ENCODE data around the gene IQCK.

Gene IQCK

DNA sequence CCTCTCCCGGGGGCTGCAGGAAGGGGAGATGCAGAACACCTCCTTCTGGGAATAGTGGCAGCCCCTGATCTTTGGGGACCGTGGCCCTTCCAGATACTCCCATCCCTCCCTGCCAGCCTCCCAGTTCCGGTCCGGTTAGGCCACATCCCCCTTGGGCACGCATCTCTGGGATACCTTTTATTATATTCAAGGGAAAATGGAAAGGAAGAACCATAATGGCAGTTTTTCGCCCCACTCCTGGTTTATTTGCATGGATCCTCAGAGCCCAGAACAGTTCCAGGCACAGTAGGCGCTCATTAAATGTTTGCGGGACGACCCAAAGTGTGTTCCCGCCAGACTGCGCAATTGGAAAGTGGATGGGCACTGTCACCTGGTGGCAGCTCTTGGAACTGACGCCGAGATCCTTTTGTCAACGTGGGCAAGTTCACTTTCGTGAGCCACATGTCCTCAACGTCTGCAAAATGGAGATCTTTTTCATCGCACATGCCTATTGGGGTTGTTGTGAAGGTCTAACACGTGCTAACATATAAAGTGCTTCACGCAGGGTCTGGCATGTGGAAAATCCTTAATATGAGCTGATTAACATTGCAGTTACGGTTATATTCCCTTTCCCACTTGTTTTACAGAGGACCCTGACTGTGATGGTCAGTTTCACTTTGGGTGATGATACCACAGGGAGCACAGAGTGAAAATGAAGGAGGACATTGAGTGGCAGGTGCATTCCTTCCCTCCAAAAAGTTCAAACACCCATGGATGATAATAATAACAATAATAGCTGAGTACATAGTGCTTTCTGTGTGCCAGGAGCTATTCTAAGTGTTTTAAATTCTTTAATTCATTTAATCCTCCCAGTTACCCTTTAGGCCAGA is 168.2 kb downstream of the IQCK start (continued):
- TF ChIP-seq, protein P1, sequence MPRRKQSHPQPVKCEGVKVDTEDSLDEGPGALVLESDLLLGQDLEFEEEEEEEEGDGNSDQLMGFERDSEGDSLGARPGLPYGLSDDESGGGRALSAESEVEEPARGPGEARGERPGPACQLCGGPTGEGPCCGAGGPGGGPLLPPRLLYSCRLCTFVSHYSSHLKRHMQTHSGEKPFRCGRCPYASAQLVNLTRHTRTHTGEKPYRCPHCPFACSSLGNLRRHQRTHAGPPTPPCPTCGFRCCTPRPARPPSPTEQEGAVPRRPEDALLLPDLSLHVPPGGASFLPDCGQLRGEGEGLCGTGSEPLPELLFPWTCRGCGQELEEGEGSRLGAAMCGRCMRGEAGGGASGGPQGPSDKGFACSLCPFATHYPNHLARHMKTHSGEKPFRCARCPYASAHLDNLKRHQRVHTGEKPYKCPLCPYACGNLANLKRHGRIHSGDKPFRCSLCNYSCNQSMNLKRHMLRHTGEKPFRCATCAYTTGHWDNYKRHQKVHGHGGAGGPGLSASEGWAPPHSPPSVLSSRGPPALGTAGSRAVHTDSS (tag by site-specific recombination; IDR thresholded peaks at IDR 0.05), result no peak
- TF ChIP-seq ZNF707 (tag by site-specific recombination; IDR thresholded peaks at IDR 0.05) (no peak), ZNF175 (tag by site-specific recombination; IDR thresholded peaks at IDR 0.05) (no peak), TCF7L2 (IDR thresholded peaks at IDR 0.05; ENCODE audit: borderline replicate concordance, low read depth, low read length) (no peak), ZNF768 (tag by site-specific recombination; IDR thresholded peaks at IDR 0.05) (no peak), ZNF658 (tag by site-specific recombination; IDR thresholded peaks at IDR 0.05) (no peak), GFI1B (tag by site-specific recombination; IDR thresholded peaks at IDR 0.05) (no peak), IKZF3 (tag by site-specific recombination; IDR thresholded peaks at IDR 0.05) (peak; percentile 61; the same call in 1 of the 2 replicates), ZNF629 (tag by site-specific recombination; IDR thresholded peaks at IDR 0.05) (peak; percentile 21; the same call in 1 of the 2 replicates), ZNF354C (tag by site-specific recombination; IDR thresholded peaks at IDR 0.05; ENCODE audit: borderline replicate concordance, low read depth) (no peak), ZNF571 (tag by site-specific recombination; IDR thresholded peaks at IDR 0.05) (no peak), ZBTB21 (tag by site-specific recombination; IDR thresholded peaks at IDR 0.05) (no peak), HOXD13 (CRISPR knock-in tag; IDR thresholded peaks at IDR 0.05; ENCODE audit: borderline replicate concordance) (no peak), KLF9 (tag by site-specific recombination; IDR thresholded peaks at IDR 0.05; ENCODE audit: low read depth) (no peak), ZNF670 (tag by site-specific recombination; IDR thresholded peaks at IDR 0.05; ENCODE audit: low read depth) (no peak)
- TF ChIP-seq, protein P2, sequence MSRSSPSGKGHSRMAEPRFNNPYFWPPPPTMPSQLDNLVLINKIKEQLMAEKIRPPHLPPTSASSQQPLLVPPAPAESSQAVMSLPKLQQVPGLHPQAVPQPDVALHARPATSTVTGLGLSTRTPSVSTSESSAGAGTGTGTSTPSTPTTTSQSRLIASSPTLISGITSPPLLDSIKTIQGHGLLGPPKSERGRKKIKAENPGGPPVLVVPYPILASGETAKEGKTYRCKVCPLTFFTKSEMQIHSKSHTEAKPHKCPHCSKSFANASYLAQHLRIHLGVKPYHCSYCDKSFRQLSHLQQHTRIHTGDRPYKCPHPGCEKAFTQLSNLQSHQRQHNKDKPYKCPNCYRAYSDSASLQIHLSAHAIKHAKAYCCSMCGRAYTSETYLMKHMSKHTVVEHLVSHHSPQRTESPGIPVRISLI (tag by site-specific recombination; IDR thresholded peaks at IDR 0.05), result no peak
- TF ChIP-seq, protein P3, sequence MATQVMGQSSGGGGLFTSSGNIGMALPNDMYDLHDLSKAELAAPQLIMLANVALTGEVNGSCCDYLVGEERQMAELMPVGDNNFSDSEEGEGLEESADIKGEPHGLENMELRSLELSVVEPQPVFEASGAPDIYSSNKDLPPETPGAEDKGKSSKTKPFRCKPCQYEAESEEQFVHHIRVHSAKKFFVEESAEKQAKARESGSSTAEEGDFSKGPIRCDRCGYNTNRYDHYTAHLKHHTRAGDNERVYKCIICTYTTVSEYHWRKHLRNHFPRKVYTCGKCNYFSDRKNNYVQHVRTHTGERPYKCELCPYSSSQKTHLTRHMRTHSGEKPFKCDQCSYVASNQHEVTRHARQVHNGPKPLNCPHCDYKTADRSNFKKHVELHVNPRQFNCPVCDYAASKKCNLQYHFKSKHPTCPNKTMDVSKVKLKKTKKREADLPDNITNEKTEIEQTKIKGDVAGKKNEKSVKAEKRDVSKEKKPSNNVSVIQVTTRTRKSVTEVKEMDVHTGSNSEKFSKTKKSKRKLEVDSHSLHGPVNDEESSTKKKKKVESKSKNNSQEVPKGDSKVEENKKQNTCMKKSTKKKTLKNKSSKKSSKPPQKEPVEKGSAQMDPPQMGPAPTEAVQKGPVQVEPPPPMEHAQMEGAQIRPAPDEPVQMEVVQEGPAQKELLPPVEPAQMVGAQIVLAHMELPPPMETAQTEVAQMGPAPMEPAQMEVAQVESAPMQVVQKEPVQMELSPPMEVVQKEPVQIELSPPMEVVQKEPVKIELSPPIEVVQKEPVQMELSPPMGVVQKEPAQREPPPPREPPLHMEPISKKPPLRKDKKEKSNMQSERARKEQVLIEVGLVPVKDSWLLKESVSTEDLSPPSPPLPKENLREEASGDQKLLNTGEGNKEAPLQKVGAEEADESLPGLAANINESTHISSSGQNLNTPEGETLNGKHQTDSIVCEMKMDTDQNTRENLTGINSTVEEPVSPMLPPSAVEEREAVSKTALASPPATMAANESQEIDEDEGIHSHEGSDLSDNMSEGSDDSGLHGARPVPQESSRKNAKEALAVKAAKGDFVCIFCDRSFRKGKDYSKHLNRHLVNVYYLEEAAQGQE (tag by site-specific recombination; IDR thresholded peaks at IDR 0.05), result no peak
- TF ChIP-seq, protein P4, sequence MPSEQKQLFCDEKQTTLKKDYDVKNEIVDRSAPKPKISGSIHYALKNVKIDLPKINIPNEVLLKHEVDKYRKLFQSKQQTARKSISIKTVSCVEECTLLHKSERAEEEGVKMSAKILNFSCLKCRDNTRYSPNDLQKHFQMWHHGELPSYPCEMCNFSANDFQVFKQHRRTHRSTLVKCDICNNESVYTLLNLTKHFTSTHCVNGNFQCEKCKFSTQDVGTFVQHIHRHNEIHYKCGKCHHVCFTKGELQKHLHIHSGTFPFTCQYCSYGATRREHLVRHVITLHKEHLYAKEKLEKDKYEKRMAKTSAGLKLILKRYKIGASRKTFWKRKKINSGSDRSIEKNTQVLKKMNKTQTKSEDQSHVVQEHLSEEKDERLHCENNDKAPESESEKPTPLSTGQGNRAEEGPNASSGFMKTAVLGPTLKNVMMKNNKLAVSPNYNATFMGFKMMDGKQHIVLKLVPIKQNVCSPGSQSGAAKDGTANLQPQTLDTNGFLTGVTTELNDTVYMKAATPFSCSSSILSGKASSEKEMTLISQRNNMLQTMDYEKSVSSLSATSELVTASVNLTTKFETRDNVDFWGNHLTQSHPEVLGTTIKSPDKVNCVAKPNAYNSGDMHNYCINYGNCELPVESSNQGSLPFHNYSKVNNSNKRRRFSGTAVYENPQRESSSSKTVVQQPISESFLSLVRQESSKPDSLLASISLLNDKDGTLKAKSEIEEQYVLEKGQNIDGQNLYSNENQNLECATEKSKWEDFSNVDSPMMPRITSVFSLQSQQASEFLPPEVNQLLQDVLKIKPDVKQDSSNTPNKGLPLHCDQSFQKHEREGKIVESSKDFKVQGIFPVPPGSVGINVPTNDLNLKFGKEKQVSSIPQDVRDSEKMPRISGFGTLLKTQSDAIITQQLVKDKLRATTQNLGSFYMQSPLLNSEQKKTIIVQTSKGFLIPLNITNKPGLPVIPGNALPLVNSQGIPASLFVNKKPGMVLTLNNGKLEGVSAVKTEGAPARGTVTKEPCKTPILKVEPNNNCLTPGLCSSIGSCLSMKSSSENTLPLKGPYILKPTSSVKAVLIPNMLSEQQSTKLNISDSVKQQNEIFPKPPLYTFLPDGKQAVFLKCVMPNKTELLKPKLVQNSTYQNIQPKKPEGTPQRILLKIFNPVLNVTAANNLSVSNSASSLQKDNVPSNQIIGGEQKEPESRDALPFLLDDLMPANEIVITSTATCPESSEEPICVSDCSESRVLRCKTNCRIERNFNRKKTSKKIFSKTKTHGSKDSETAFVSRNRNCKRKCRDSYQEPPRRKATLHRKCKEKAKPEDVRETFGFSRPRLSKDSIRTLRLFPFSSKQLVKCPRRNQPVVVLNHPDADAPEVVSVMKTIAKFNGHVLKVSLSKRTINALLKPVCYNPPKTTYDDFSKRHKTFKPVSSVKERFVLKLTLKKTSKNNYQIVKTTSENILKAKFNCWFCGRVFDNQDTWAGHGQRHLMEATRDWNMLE (tag by site-specific recombination; conservative IDR thresholded peaks at IDR 0.05; ENCODE audit: low read depth), result no peak
- TF ChIP-seq, protein P5, sequence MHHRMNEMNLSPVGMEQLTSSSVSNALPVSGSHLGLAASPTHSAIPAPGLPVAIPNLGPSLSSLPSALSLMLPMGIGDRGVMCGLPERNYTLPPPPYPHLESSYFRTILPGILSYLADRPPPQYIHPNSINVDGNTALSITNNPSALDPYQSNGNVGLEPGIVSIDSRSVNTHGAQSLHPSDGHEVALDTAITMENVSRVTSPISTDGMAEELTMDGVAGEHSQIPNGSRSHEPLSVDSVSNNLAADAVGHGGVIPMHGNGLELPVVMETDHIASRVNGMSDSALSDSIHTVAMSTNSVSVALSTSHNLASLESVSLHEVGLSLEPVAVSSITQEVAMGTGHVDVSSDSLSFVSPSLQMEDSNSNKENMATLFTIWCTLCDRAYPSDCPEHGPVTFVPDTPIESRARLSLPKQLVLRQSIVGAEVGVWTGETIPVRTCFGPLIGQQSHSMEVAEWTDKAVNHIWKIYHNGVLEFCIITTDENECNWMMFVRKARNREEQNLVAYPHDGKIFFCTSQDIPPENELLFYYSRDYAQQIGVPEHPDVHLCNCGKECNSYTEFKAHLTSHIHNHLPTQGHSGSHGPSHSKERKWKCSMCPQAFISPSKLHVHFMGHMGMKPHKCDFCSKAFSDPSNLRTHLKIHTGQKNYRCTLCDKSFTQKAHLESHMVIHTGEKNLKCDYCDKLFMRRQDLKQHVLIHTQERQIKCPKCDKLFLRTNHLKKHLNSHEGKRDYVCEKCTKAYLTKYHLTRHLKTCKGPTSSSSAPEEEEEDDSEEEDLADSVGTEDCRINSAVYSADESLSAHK (tag by site-specific recombination; IDR thresholded peaks at IDR 0.05), result no peak
- TF ChIP-seq, protein P6, sequence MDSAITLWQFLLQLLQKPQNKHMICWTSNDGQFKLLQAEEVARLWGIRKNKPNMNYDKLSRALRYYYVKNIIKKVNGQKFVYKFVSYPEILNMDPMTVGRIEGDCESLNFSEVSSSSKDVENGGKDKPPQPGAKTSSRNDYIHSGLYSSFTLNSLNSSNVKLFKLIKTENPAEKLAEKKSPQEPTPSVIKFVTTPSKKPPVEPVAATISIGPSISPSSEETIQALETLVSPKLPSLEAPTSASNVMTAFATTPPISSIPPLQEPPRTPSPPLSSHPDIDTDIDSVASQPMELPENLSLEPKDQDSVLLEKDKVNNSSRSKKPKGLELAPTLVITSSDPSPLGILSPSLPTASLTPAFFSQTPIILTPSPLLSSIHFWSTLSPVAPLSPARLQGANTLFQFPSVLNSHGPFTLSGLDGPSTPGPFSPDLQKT (IDR thresholded peaks at IDR 0.05; ENCODE audit: borderline replicate concordance, low read depth, low read length), result no peak
- TF ChIP-seq, protein P7, sequence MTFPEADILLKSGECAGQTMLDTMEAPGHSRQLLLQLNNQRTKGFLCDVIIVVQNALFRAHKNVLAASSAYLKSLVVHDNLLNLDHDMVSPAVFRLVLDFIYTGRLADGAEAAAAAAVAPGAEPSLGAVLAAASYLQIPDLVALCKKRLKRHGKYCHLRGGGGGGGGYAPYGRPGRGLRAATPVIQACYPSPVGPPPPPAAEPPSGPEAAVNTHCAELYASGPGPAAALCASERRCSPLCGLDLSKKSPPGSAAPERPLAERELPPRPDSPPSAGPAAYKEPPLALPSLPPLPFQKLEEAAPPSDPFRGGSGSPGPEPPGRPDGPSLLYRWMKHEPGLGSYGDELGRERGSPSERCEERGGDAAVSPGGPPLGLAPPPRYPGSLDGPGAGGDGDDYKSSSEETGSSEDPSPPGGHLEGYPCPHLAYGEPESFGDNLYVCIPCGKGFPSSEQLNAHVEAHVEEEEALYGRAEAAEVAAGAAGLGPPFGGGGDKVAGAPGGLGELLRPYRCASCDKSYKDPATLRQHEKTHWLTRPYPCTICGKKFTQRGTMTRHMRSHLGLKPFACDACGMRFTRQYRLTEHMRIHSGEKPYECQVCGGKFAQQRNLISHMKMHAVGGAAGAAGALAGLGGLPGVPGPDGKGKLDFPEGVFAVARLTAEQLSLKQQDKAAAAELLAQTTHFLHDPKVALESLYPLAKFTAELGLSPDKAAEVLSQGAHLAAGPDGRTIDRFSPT (tag by site-specific recombination; IDR thresholded peaks at IDR 0.05), result no peak

Measured in HEK293 (cell line).